Measurements from ENCODE around the gene MYCBPAP.

MYCBPAP gene

GRCh38 chr17:50488880-50489279 is 19.4 kb upstream of the MYCBPAP start:
- no peak overlapping the region for H3K9ac ChIP-seq (ENCODE audit: low read depth, low read length)
- no peaks in the 10 kb centered on the region for H3K9me3 ChIP-seq (ENCODE audit: control insufficient read depth, insufficient read depth, low read length)
- no peaks in the 10 kb centered on the region for H3K4me1 ChIP-seq (ENCODE audit: insufficient read depth, low read length)
- peaks cover 7% of the 10 kb centered on the region; the same call in 1 of the 2 replicates for H3K36me3 ChIP-seq (ENCODE audit: insufficient read depth, low read length)

- no peaks in the 10 kb centered on the region for H3K9me3 ChIP-seq (ENCODE audit: control insufficient read depth, insufficient read depth, low read length)
- H3K36me3 ChIP-seq (ENCODE audit: insufficient read depth, low read length), result no peaks in the 10 kb centered on the region
- H3K4me1 ChIP-seq (ENCODE audit: insufficient read depth, low read length), result no peaks in the 10 kb centered on the region
- no peak overlapping the region for H3K9ac ChIP-seq (ENCODE audit: low read depth, low read length)
Measured at GRCh38 chr17:50491505-50491904, 16.7 kb upstream of the MYCBPAP start.

GRCh38 chr17:50492214-50492613 is 16.0 kb upstream of the MYCBPAP start:
- no peaks in the 10 kb centered on the region for H3K9me3 ChIP-seq (ENCODE audit: control insufficient read depth, insufficient read depth, low read length)
- no peaks in the 10 kb centered on the region for H3K36me3 ChIP-seq (ENCODE audit: insufficient read depth, low read length)
- H3K4me1 ChIP-seq (ENCODE audit: insufficient read depth, low read length), result no peaks in the 10 kb centered on the region
- no peak overlapping the region for H3K9ac ChIP-seq (ENCODE audit: low read depth, low read length)

- no peaks in the 10 kb centered on the region for H3K9me3 ChIP-seq (ENCODE audit: control insufficient read depth, insufficient read depth, low read length)
- no peaks in the 10 kb centered on the region for H3K36me3 ChIP-seq (ENCODE audit: insufficient read depth, low read length)
- H3K4me1 ChIP-seq (ENCODE audit: insufficient read depth, low read length), result no peaks in the 10 kb centered on the region
- no peak overlapping the region for H3K9ac ChIP-seq (ENCODE audit: low read depth, low read length)
Measured at GRCh38 chr17:50493744-50494143, 14.5 kb upstream of the MYCBPAP start.

- H3K9me3 ChIP-seq (ENCODE audit: control insufficient read depth, insufficient read depth, low read length), result no peaks in the 10 kb centered on the region
- H3K36me3 ChIP-seq (ENCODE audit: insufficient read depth, low read length), result no peaks in the 10 kb centered on the region
- H3K9ac ChIP-seq (ENCODE audit: low read depth, low read length), result no peak overlapping the region
- no peaks in the 10 kb centered on the region for H3K4me1 ChIP-seq (ENCODE audit: insufficient read depth, low read length)
Measured at GRCh38 chr17:50495217-50495823, 12.9 kb upstream of the MYCBPAP start.

GRCh38 chr17:50495918-50496317 is 12.3 kb upstream of the MYCBPAP start:
- Histone ChIP-seq H3K9ac (ENCODE audit: low read depth, low read length) (no peak overlapping the region), H3K36me3 (ENCODE audit: insufficient read depth, low read length) (no peaks in the 10 kb centered on the region), H3K4me1 (ENCODE audit: insufficient read depth, low read length) (no peaks in the 10 kb centered on the region), H3K9me3 (ENCODE audit: control insufficient read depth, insufficient read depth, low read length) (no peaks in the 10 kb centered on the region)

- Histone ChIP-seq H3K9ac (ENCODE audit: low read depth, low read length) (no peak overlapping the region), H3K9me3 (ENCODE audit: control insufficient read depth, insufficient read depth, low read length) (no peaks in the 10 kb centered on the region), H3K36me3 (ENCODE audit: insufficient read depth, low read length) (no peaks in the 10 kb centered on the region), H3K4me1 (ENCODE audit: insufficient read depth, low read length) (no peaks in the 10 kb centered on the region)
Measured at GRCh38 chr17:50498021-50498874, 10.0 kb upstream of the MYCBPAP start.

GRCh38 chr17:50499270-50499669 is 9.0 kb upstream of the MYCBPAP start:
- Histone ChIP-seq H3K9ac (ENCODE audit: low read depth, low read length) (no peak overlapping the region), H3K4me1 (ENCODE audit: insufficient read depth, low read length) (peaks cover 7% of the 10 kb centered on the region; the same call in 1 of the 2 replicates), H3K9me3 (ENCODE audit: control insufficient read depth, insufficient read depth, low read length) (no peaks in the 10 kb centered on the region), H3K36me3 (ENCODE audit: insufficient read depth, low read length) (no peaks in the 10 kb centered on the region)

- Histone ChIP-seq H3K36me3 (ENCODE audit: insufficient read depth, low read length) (no peaks in the 10 kb centered on the region), H3K9ac (ENCODE audit: low read depth, low read length) (no peak overlapping the region), H3K4me1 (ENCODE audit: insufficient read depth, low read length) (peaks cover 8% of the 10 kb centered on the region; the same call in 1 of the 2 replicates), H3K9me3 (ENCODE audit: control insufficient read depth, insufficient read depth, low read length) (no peaks in the 10 kb centered on the region)
Measured at GRCh38 chr17:50499721-50500120, 8.5 kb upstream of the MYCBPAP start.

GRCh38 chr17:50501054-50501453 is 7.2 kb upstream of the MYCBPAP start:
- H3K9ac ChIP-seq (ENCODE audit: low read depth, low read length), result no peak overlapping the region
- no peaks in the 10 kb centered on the region for H3K36me3 ChIP-seq (ENCODE audit: insufficient read depth, low read length)
- no peaks in the 10 kb centered on the region for H3K9me3 ChIP-seq (ENCODE audit: control insufficient read depth, insufficient read depth, low read length)
- H3K4me1 ChIP-seq (ENCODE audit: insufficient read depth, low read length), result peaks cover 8% of the 10 kb centered on the region; the same call in 1 of the 2 replicates

- H3K4me1 ChIP-seq (ENCODE audit: insufficient read depth, low read length), result peaks cover 8% of the 10 kb centered on the region; the same call in 1 of the 2 replicates
- H3K9me3 ChIP-seq (ENCODE audit: control insufficient read depth, insufficient read depth, low read length), result no peaks in the 10 kb centered on the region
- H3K9ac ChIP-seq (ENCODE audit: low read depth, low read length), result no peak overlapping the region
- no peaks in the 10 kb centered on the region for H3K36me3 ChIP-seq (ENCODE audit: insufficient read depth, low read length)
Measured at GRCh38 chr17:50502301-50502990, 5.8 kb upstream of the MYCBPAP start.

GRCh38 chr17:50505591-50506130 is 2.6 kb upstream of the MYCBPAP start:
- Histone ChIP-seq H3K4me1 (ENCODE audit: insufficient read depth, low read length) (peaks cover 8% of the 10 kb centered on the region), H3K9ac (ENCODE audit: low read depth, low read length) (no peak overlapping the region), H3K36me3 (ENCODE audit: insufficient read depth, low read length) (no peaks in the 10 kb centered on the region), H3K9me3 (ENCODE audit: control insufficient read depth, insufficient read depth, low read length) (no peaks in the 10 kb centered on the region)

- Histone ChIP-seq H3K9ac (ENCODE audit: low read depth, low read length) (no peak overlapping the region), H3K36me3 (ENCODE audit: insufficient read depth, low read length) (no peaks in the 10 kb centered on the region), H3K4me1 (ENCODE audit: insufficient read depth, low read length) (peaks cover 14% of the 10 kb centered on the region), H3K9me3 (ENCODE audit: control insufficient read depth, insufficient read depth, low read length) (no peaks in the 10 kb centered on the region)
Measured at GRCh38 chr17:50506298-50506697, 1.9 kb upstream of the MYCBPAP start.
